ENCODE results near the gene MIOS.

The MIOS gene

GRCh38 chr7:7596176-7596575 lies 29.5 kb downstream of the MIOS start:
- no peak for TF ChIP-seq MAX (IDR thresholded peaks at IDR 0.05; ENCODE audit: low read depth, low read length)
- TF ChIP-seq MYC (IDR thresholded peaks at IDR 0.05; ENCODE audit: low read depth, low read length): no peak
- TF ChIP-seq CTCF (IDR thresholded peaks at IDR 0.05; ENCODE audit: low read depth, low read length): no peak
- no peak for TF ChIP-seq POLR2A (IDR thresholded peaks at IDR 0.05; ENCODE audit: extremely low read depth, insufficient read length)
- peak; percentile 26 for DNase-seq (ENCODE audit: low read depth)
- no peak overlapping the region for H3K4me3 ChIP-seq (ENCODE audit: low read depth, low read length)

DNA sequence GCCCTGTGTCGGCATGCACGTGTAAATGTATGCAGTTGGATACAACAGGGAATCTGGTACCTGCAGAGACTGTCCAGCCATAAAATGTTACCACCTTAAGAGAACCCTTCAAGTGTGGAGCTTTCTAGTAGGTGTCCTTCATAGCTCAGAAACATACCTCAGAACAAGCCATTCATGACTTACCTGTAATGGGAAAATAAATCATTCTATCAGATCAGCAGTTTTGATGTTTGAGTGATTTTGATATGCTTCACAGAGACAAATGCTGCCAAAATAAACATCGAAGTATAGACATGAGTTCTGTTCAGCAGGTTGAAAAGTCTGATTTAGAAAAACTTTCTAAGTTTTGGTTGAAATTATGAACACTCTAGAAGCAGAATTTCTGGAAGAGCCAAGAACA lies 40.3 kb downstream of the MIOS start:
- TF ChIP-seq MAX (IDR thresholded peaks at IDR 0.05; ENCODE audit: low read depth, low read length) (no peak), POLR2A (IDR thresholded peaks at IDR 0.05; ENCODE audit: extremely low read depth, insufficient read length) (no peak), MYC (IDR thresholded peaks at IDR 0.05; ENCODE audit: low read depth, low read length) (no peak), CTCF (IDR thresholded peaks at IDR 0.05; ENCODE audit: low read depth, low read length) (no peak)
- no peak for DNase-seq (ENCODE audit: low read depth)
- no peak overlapping the region for H3K4me3 ChIP-seq (ENCODE audit: low read depth, low read length)

DNA sequence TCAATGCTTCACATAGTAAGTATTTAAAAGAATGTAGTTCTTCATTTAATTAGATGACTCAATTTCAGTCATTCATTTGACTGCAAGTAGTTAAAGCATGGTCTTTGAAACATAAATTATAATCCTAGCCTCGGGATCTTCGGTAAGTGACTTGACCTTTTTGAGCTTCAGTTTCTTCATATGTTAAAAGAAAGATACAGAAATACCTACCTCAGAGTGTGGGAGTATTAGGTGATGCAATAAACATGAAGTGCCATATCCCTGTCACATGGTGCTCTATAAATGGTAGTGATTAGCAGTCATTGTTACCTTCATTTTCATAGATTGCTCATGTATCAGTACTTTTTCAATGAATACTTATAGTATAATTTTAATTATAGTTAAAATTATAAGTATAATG lies 42.6 kb downstream of the MIOS start:
- no peak overlapping the region for H3K4me3 ChIP-seq (ENCODE audit: low read depth, low read length)
- no peak for DNase-seq (ENCODE audit: low read depth)
- no peak for TF ChIP-seq CTCF (IDR thresholded peaks at IDR 0.05; ENCODE audit: low read depth, low read length)

- H3K4me3 ChIP-seq (ENCODE audit: low read depth, low read length): no peak overlapping the region
- TF ChIP-seq POLR2A (IDR thresholded peaks at IDR 0.05; ENCODE audit: extremely low read depth, insufficient read length): no peak
- TF ChIP-seq MAX (IDR thresholded peaks at IDR 0.05; ENCODE audit: low read depth, low read length): no peak
- TF ChIP-seq CTCF (IDR thresholded peaks at IDR 0.05; ENCODE audit: low read depth, low read length): no peak
- TF ChIP-seq MYC (IDR thresholded peaks at IDR 0.05; ENCODE audit: low read depth, low read length): no peak
- no peak for DNase-seq (ENCODE audit: low read depth)
These were observed 45.8 kb downstream of the MIOS start for GRCh38 chr7:7612519-7612918.

DNA sequence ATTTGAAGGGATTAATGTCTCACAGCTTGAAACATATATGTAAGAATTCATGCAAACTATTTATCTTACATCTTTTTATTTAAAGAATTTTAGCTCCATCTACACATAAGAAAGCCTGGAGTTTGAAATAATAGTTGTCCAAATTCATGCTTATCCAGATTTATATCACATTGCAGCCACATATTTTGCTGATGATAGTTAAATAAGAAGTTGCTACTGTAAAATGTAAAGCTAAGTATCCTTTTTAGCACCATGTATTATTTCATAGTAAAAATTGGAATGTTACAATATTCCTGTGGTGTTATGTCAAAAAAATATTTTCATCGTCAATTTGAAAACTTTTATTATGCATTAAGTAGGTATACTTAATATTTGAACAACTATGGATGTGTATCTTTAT lies 46.5 kb downstream of the MIOS start:
- TF ChIP-seq MYC (IDR thresholded peaks at IDR 0.05; ENCODE audit: low read depth, low read length): no peak
- no peak for TF ChIP-seq MAX (IDR thresholded peaks at IDR 0.05; ENCODE audit: low read depth, low read length)
- no peak for TF ChIP-seq POLR2A (IDR thresholded peaks at IDR 0.05; ENCODE audit: extremely low read depth, insufficient read length)
- TF ChIP-seq CTCF (IDR thresholded peaks at IDR 0.05; ENCODE audit: low read depth, low read length): no peak
- H3K4me3 ChIP-seq (ENCODE audit: low read depth, low read length): no peak overlapping the region
- DNase-seq (ENCODE audit: low read depth): no peak

- H3K4me3 ChIP-seq (ENCODE audit: low read depth, low read length): no peak overlapping the region
- DNase-seq (ENCODE audit: low read depth): no peak
- TF ChIP-seq MYC (IDR thresholded peaks at IDR 0.05; ENCODE audit: low read depth, low read length): no peak
- no peak for TF ChIP-seq POLR2A (IDR thresholded peaks at IDR 0.05; ENCODE audit: extremely low read depth, insufficient read length)
- TF ChIP-seq MAX (IDR thresholded peaks at IDR 0.05; ENCODE audit: low read depth, low read length): no peak
- TF ChIP-seq CTCF (IDR thresholded peaks at IDR 0.05; ENCODE audit: low read depth, low read length): no peak
These were observed 47.5 kb downstream of the MIOS start for GRCh38 chr7:7614018-7614741.
